NCI-H2107 (cell line): Measurements from ENCODE around the gene TBC1D4.
"Not testable (repeated sequence)": the region's sequence is repeated elsewhere in the genome, so short reads cannot be mapped to it uniquely, and the experiment has no call there.

ENCODE experiments used
- DNase-seq: peaks from one replicate; lab custom pipeline; 2025; lab: John Stamatoyannopoulos, UW

Gene TBC1D4

GRCh38 chr13:75454497-75454896, 27.5 kb downstream of the TBC1D4 start:
- no peak for DNase-seq

DNA sequence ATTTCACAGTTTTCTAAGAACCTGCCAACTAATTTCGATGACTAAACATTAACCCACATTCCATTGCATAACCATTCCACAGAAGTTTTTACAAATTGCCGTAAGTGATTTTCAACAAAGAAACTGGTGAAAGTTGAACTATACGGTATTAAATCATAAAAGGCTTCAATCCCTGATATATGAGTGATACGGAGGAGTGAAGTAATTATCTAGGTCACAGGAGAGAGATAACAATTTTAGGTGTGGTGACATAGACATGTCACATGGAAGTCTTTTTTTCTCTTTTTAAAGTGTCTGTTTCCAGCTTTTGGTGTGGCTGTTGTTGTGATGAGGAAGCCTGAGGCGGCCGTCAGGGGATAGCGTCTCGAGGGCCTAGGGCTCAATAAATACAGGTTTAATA, 29.4 kb downstream of the TBC1D4 start:
- DNase-seq, result no peak

GRCh38 chr13:75447493-75447892, 34.5 kb downstream of the TBC1D4 start:
- no peak for DNase-seq

DNA sequence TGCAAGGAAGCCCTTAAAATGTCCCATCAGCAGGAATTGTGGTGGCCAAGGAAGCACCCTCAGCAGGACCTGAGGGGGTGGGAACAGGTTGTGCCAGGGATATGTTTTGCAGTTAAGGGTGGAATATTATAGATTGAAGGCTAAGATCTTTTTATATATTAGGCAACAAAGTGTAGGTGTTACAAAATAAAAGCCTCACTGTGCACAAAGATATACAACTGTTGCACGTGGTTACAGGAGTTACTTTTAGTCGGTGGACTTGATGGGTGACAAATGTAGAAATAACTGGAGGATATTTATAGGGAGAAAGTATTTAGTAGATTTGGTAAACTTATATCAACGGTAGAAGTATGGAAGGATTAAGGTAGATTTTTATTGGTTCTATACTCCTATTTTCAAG, 35.1 kb downstream of the TBC1D4 start:
- no peak for DNase-seq

- DNase-seq, result no peak
Observed at GRCh38 chr13:75445717-75446499, 36.1 kb downstream of the TBC1D4 start.

GRCh38 chr13:75444016-75444415, 38.0 kb downstream of the TBC1D4 start:
- no peak for DNase-seq

DNA sequence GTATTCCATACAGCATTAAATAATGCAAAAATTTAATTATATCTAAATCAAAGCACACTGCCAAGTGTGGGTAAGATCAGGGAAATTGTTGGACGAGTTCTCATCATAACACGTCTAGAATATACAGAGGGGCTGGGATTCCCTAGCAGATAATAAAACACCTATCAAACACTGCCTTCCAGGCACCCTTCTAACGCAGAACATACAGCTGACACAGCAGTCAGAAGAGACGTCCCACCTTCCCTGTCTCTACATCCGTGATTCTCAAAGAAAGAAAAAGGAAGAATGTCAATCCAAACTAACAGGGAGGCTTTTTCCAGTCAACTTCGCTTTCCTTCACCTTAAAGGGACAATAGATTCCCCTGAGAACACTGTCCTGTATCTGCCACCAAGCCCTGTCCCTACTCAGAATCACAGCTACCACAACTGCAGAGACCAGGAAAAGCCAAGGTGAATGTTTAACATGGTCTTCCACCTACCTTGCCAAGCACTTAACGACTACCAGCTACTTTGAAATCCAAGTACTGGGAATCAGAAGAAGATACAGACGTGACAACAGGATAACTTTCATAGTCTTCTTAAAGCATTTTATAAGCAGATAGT, 38.5 kb downstream of the TBC1D4 start:
- no peak for DNase-seq

DNA sequence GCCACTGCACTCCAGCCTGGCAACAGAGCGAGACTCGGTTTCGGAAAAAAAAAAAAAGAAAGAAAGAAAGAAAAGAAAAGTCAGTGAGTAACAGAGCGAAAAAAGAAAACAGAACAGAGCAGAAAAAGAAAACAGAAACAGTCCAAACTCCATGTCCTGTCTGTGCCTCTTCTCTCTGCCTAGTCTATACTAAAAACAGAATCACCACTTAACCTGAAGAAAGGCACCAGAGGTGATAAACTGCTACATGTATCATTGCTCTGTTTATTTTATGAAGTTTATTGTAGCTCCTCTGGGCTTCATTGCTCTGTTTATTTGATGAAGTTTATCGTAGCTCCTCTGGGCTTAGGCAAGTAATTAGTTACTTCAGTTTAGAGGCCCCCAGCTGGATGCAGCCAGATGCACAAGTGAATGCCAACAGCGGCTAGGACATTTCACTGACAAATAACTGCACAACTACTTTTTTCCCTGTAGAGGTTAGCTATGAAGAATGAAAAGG, 39.2 kb downstream of the TBC1D4 start:
- DNase-seq, result no peak

DNA sequence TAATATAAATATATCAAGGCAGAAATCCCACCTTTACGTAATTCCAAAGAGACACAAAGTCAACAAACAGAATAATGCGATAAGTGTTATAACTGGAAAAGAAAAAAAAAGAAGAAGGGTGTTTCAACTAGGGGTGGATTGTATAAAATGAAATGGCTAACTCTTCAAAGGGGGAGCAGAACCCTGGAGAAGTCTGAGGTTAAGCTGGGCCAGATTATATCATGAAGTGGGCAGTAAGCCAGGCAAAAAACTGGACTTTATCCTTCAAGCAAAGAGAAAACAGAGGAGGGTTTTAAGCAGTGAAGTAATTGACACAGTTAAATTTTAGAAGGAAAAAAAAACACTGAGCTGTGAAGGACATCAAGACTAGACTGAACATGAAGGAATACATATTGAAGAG, 41.9 kb downstream of the TBC1D4 start:
- no peak for DNase-seq

GRCh38 chr13:75437582-75438318, 44.2 kb downstream of the TBC1D4 start:
- no peak for DNase-seq

DNA sequence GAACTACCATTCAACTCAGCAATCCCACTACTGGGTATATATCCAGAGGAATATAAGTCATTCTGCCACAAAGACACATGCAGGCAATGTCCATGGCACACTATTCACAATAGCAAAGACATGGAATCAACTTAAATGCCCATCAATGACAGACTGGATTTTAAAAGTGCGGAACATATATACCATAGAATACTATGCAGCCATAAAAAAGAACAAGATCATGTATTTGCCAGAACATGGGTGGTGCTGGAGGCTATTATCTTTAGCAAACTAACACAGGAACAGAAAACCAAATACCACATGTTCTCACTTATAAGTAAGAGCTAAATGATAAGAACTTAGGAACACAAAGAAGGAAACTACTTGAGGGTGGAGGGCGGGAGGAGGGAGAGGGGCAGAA, 47.8 kb downstream of the TBC1D4 start:
- DNase-seq, result not testable (repeated sequence)

GRCh38 chr13:75432811-75433244, 49.1 kb downstream of the TBC1D4 start:
- no peak for DNase-seq

DNA sequence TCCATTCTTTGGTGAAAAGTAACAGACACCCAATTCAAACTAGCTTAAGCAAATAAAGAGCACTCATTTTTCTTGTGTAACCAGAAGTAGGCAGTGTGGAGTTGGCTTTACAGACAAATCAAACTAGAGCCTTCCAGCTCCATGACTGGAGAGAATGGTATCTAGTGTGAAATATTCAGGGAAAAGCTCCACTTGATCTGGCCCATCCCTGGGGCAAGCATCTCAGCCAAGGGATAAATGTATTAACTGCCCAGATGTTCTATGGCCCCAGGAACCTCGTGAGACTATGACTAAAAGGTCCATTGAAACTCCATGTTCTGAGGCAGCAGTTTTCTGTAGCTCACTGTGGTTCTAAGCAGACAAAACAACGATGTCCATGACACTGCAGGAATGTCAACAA, 49.9 kb downstream of the TBC1D4 start:
- no peak for DNase-seq

- DNase-seq, result no peak
Observed at GRCh38 chr13:75430436-75431209, 51.3 kb downstream of the TBC1D4 start.

- DNase-seq, result no peak
Observed at GRCh38 chr13:75426421-75426820, 55.5 kb downstream of the TBC1D4 start.

DNA sequence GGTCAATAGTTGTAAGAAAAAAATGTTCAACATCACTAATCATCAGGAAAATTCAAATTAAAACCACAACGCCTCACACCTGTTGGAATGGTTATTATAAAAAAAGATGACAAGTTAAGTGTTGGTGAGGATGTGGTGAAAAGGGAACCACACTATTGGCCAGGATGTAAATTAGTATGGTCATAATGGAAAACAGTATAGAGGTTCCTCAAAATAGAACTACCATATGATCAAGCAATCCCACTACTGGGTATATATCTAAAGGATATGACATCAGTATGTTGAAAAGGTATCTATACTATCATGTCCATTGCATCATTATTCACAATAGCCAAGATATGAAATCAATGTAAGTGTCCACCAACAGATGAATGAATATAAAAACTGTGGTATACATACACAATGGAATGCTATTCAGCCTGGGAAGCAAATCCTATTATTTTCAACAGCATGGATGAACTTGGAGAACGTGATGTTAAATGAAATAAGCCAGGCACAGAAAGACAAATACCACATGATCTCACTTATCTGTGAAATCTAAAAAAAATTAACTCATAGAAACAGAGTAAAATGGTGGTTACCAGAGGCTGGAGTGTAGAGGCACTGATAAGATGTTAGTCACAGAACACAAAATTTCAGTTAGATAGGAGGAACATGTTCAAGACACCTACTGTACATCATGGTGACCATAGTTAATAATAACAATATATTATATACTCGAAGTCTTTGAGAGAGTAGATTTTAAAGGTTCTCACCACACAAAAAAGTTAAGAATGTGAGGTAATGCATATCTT, 56.6 kb downstream of the TBC1D4 start:
- no peak for DNase-seq

DNA sequence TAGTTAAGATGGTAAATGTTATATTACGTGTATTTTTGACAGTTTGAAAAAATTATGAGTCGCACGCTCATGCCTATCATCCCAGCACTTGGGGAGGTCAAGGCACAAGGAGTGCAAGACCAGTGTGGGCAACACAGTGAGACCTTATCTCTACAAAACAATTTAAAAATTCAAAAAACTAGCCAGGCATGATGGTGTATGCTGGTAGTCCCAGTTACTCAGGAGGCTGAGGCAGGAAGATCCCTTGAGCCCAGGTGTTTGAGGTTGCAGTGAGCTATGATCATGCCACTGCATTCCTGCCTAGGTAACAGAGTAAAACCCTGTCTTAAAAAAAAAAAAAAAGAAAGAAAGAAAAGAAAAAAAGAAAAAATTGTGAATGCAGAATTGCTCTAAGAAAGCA, 58.0 kb downstream of the TBC1D4 start:
- no peak for DNase-seq

- DNase-seq, result no peak
Observed at GRCh38 chr13:75422028-75422427, 59.9 kb downstream of the TBC1D4 start.

DNA sequence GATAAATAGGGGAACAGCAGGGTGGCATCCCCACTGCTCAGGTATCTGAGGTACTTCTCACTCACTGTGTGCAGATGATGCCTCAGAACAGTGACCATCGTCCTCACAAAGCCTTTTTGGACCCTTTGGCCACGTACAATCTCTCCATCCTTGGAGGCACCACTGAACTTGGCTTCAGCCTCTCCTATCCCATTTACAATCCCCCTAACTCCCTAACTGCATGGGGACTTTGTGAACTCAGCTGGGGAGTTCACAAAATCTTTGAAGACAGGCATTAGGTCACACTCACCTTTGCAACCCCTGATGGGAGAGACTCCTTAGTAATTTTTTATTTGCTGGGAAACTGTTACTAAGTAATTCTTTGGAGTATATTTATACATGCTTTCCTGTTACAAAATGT, 60.8 kb downstream of the TBC1D4 start:
- DNase-seq, result no peak

DNA sequence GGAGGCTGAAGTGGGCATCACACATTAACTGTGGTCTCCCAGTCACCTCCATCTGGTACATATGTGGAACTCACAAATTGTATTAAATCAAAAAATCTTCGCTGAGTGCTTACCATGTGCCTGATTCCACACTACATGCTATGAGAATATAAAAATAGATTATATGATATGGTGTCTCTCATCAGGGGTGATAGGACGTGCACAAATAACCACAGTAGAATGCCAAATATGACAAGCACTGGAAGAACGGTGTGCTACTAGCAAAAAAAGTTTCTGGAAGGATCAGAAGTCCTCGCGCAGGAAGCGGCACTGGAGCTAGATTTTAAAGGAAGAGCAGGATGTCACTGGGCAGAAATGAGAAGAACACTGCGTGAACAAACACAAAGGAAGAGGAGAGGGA, 62.3 kb downstream of the TBC1D4 start:
- DNase-seq, result no peak

DNA sequence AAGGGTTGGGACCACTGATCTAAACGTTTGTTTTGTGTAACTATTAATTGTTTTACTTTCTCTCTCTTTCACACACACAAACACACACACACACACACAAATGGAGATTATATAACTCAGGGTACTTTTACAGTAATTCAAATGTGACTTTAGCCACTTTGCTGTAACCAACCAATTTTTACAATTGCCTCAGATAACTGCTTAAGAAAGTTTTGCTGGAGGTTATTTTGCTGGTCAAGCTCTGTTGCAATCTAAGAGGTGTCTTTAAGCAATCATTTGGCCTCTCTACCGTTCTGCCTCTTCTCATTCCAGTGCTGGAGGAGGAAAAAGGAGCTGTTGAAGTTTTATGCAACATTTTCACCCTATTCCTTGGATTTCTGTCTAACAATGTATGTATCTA, 63.0 kb downstream of the TBC1D4 start:
- no peak for DNase-seq
